Measurements from ENCODE around the gene RPL10A. TPM values are rescaled to one million over a fixed set of nuclear protein-coding genes. Genes with fewer than 3 reads are reported as not detected.

The RPL10A gene
- total RNA-seq: 1,000 to 10,000 TPM in 1 of 2 donors, 100 to 1,000 TPM in 1; 897 to 2,172 TPM

GRCh38 chr6:35468181-35468979, at the start of gene RPL10A:
Gene RPL10A, plus strand, starts transcription at chr6:35468401. Its CDS starts 34 bp downstream, at chr6:35468435.
- H3K27me3 ChIP-seq (replicated peaks; ENCODE audit: insufficient read depth): no peaks in the 10 kb centered on the region
- H3K27ac ChIP-seq: peak within 1 kb of the TSS; percentile 90 to 93
- TF ChIP-seq POLR2A (IDR thresholded peaks at IDR 0.05) (peak; percentile 94), CTCF (IDR thresholded peaks at IDR 0.05) (peak; percentile 94 to 100 (median 97)), POLR2AphosphoS5 (IDR thresholded peaks at IDR 0.05) (peak; percentile 99)
- no peaks in the 10 kb centered on the region for H3K9me3 ChIP-seq
- under 1% methylated on average over 84 of the region's 86 CpGs for WGBS
- H3K36me3 ChIP-seq: no peaks in the 10 kb centered on the region
- intact Hi-C loops (cut with DNase I): loop anchor here (1.0 to 2.0 kb wide), 3 partner anchors 16 to 126 kb away; partner anchors contain the start of genes FANCE, PPARD and TEAD3
- no peaks in the 10 kb centered on the region for H3K4me1 ChIP-seq (replicated peaks)
- peak; percentile 97 for DNase-seq (ENCODE audit: low spot score)
- peak within 1 kb of the TSS; percentile 77 to 81 for H3K4me3 ChIP-seq

- DNase-seq (ENCODE audit: low spot score): no peak
- no peaks in the 10 kb centered on the region for H3K27me3 ChIP-seq (replicated peaks; ENCODE audit: insufficient read depth)
- no peak overlapping the region for H3K4me3 ChIP-seq
- H3K9me3 ChIP-seq: no peaks in the 10 kb centered on the region
- H3K36me3 ChIP-seq: peaks cover 0 to 9% of the 10 kb centered on the region in 2 donors
- 72% methylated on average over 5 of the region's 5 CpGs for WGBS
- no peak overlapping the region for H3K27ac ChIP-seq
- H3K4me1 ChIP-seq (replicated peaks): peaks cover 5% of the 10 kb centered on the region
- TF ChIP-seq POLR2AphosphoS5 (IDR thresholded peaks at IDR 0.05): no peak
- no peak for TF ChIP-seq CTCF (IDR thresholded peaks at IDR 0.05)
- no peak for TF ChIP-seq POLR2A (IDR thresholded peaks at IDR 0.05)
- intact Hi-C loops (cut with DNase I): no loop called here
Observed at GRCh38 chr6:35419417-35419816, 48.8 kb upstream of the RPL10A start.

- no peak for DNase-seq (ENCODE audit: low spot score)
- TF ChIP-seq CTCF (IDR thresholded peaks at IDR 0.05) (no peak), POLR2AphosphoS5 (IDR thresholded peaks at IDR 0.05) (no peak), POLR2A (IDR thresholded peaks at IDR 0.05) (no peak)
- intact Hi-C loops (cut with DNase I): no loop called here
- H3K27ac ChIP-seq: no peak overlapping the region
- 94% methylated on average over 12 of the region's 14 CpGs for WGBS
- H3K4me3 ChIP-seq: no peak overlapping the region
- no peaks in the 10 kb centered on the region for H3K27me3 ChIP-seq (replicated peaks; ENCODE audit: insufficient read depth)
- no peaks in the 10 kb centered on the region for H3K9me3 ChIP-seq
- H3K36me3 ChIP-seq: peaks cover 0 to 12% of the 10 kb centered on the region in 2 donors
- peaks cover 1% of the 10 kb centered on the region for H3K4me1 ChIP-seq (replicated peaks)
Observed at GRCh38 chr6:35419961-35420360, 48.2 kb upstream of the RPL10A start.

- H3K4me3 ChIP-seq: no peak overlapping the region
- WGBS: 77% methylated on average over 3 of the region's 3 CpGs
- DNase-seq (ENCODE audit: low spot score): no peak
- no peak overlapping the region for H3K27ac ChIP-seq
- intact Hi-C loops (cut with DNase I): no loop called here
- H3K4me1 ChIP-seq (replicated peaks): no peaks in the 10 kb centered on the region
- H3K27me3 ChIP-seq (replicated peaks; ENCODE audit: insufficient read depth): no peaks in the 10 kb centered on the region
- no peaks in the 10 kb centered on the region for H3K9me3 ChIP-seq
- TF ChIP-seq CTCF (IDR thresholded peaks at IDR 0.05) (no peak), POLR2A (IDR thresholded peaks at IDR 0.05) (no peak), POLR2AphosphoS5 (IDR thresholded peaks at IDR 0.05) (no peak)
- H3K36me3 ChIP-seq: peaks cover 0 to 12% of the 10 kb centered on the region in 2 donors
Observed at GRCh38 chr6:35425284-35425683, 42.9 kb upstream of the RPL10A start.

GRCh38 chr6:35426074-35426473, 42.1 kb upstream of the RPL10A start:
- no peaks in the 10 kb centered on the region for H3K4me1 ChIP-seq (replicated peaks)
- intact Hi-C loops (cut with DNase I): no loop called here
- H3K27ac ChIP-seq: no peak overlapping the region
- TF ChIP-seq POLR2AphosphoS5 (IDR thresholded peaks at IDR 0.05) (no peak), POLR2A (IDR thresholded peaks at IDR 0.05) (no peak), CTCF (IDR thresholded peaks at IDR 0.05) (no peak)
- H3K27me3 ChIP-seq (replicated peaks; ENCODE audit: insufficient read depth): no peaks in the 10 kb centered on the region
- 81% methylated on average over 8 of the region's 8 CpGs for WGBS
- no peak for DNase-seq (ENCODE audit: low spot score)
- no peaks in the 10 kb centered on the region for H3K9me3 ChIP-seq
- no peak overlapping the region for H3K4me3 ChIP-seq
- peaks cover 0 to 12% of the 10 kb centered on the region in 2 donors for H3K36me3 ChIP-seq

Measured in prostate gland (tissue), 2 donors.